A673 (cell line): Measurements from ENCODE around the gene NT5C. TPM values are rescaled to one million over a fixed set of nuclear protein-coding genes. Genes with fewer than 3 reads are reported as not detected.
"Not testable (repeated sequence)": the region's sequence is repeated elsewhere in the genome, so short reads cannot be mapped to it uniquely, and the experiment has no call there.

Source experiments
- BruUV-seq: library from RNA; stranded (reverse); fragments of 400-500 nt; replicated peaks from 2 replicates; lab custom pipeline; 2021; lab: Mats Ljungman, UMichigan
- CTCF ChIA-PET: fragments of 300-600 bp; sonication (Branson Sonifier 250); formaldehyde crosslinking; loops from one replicate; lab custom pipeline; 2022; ENCODE audit warnings: antibody characterized with exemption; lab: Charles Lee
- POLR2A ChIA-PET: fragments of 300-600 bp; sonication (Branson Sonifier 250); formaldehyde crosslinking; loops from one replicate; lab custom pipeline; 2022; ENCODE audit warnings: antibody characterized with exemption; ENCODE audit not compliant: low non-redundant PET; lab: Charles Lee
- DNase-seq: peaks from one replicate; pipeline ENCODE4 v3.0.0-alpha.2; 2015; ENCODE audit warnings: low spot score
- H3K27ac ChIP-seq: fragments of 200-600 bp; sonication (generic); 2 replicates; pipeline ENCODE4 v1.5.1; 2016; ENCODE audit warnings: mixed run types, low read depth, mild to moderate bottlenecking, mixed read lengths, antibody characterized with exemption, low read length; ENCODE audit not compliant: poor library complexity, severe bottlenecking
- H3K27me3 ChIP-seq: fragments of 200-600 bp; sonication (generic); replicated peaks from 2 replicates; pipeline ENCODE4 v1.6.1; 2017; ENCODE audit warnings: mixed run types, low read depth, mild to moderate bottlenecking, mixed read lengths, antibody characterized with exemption, low read length; ENCODE audit not compliant: insufficient read depth, poor library complexity
- H3K36me3 ChIP-seq: fragments of 200-600 bp; sonication (generic); 2 replicates; pipeline ENCODE4 v1.6.1; 2016; ENCODE audit warnings: mixed run types, mild to moderate bottlenecking, mixed read lengths, antibody characterized with exemption, low read length; ENCODE audit not compliant: insufficient read depth, poor library complexity, severe bottlenecking
- H3K4me1 ChIP-seq: fragments of 200-600 bp; sonication (generic); 2 replicates; pipeline ENCODE4 v1.6.1; 2017; ENCODE audit warnings: mixed run types, mild to moderate bottlenecking, mixed read lengths, antibody characterized with exemption, low read length; ENCODE audit not compliant: insufficient read depth, poor library complexity, severe bottlenecking
- H3K4me3 ChIP-seq: fragments of 200-600 bp; sonication (generic); 2 replicates; pipeline ENCODE4 v1.5.1; 2016; ENCODE audit warnings: low read depth, mixed run types, mild to moderate bottlenecking, mixed read lengths, low read length; ENCODE audit not compliant: poor library complexity, severe bottlenecking
- H3K9me3 ChIP-seq: fragments of 200-600 bp; sonication (generic); 2 replicates; pipeline ENCODE4 v1.6.1; 2016; ENCODE audit warnings: mixed run types, low read depth, mild to moderate bottlenecking, mixed read lengths, antibody characterized with exemption, low read length; ENCODE audit not compliant: poor library complexity, severe bottlenecking
- CTCF ChIP-seq: fragments of 300-800, 200-600 bp; sonication (generic); conservative IDR thresholded peaks from 2 replicates; pipeline ENCODE4 v1.5.1; 2017; ENCODE audit warnings: low read depth, mild to moderate bottlenecking, antibody characterized with exemption, low read length, moderate library complexity, mixed read lengths
- EZH2 ChIP-seq: fragments of 200-600 bp; sonication (generic); IDR thresholded peaks from 2 replicates; pipeline ENCODE4 v1.6.1; 2017; ENCODE audit warnings: borderline replicate concordance, low read depth, mild to moderate bottlenecking, mixed read lengths, antibody characterized with exemption, low read length; ENCODE audit not compliant: poor library complexity, severe bottlenecking
- intact Hi-C: fragments of 100-400 bp; cut with micrococcal nuclease; formaldehyde crosslinking; loops from one replicate; pipeline ENCODE4 v1.10.0; 2022; ENCODE audit not compliant: unreplicated experiment
- total RNA-seq: library from RNA; stranded (reverse); gene quantifications from 2 replicates; pipeline ENCODE4 v1.2.3, GENCODE V29; 2021

Gene NT5C
- total RNA-seq, 1 experiment from 2014 or later, result 43.3 TPM

GRCh38 chr17:75129576-75129975 lies 2.0 kb downstream of the NT5C start:
- CTCF ChIA-PET, result interaction anchor here (0.7 kb wide), 1 partner anchor 18 kb away, joined by 3 read pairs; no protein-coding TSS in a partner anchor
- intact Hi-C loops, result no loop called here
- Histone ChIP-seq H3K4me1 (peaks cover 12% of the 10 kb centered on the region), H3K9me3 (no peaks in the 10 kb centered on the region), H3K4me3 (no peak overlapping the region), H3K27ac (no peak overlapping the region), H3K27me3 (no peaks in the 10 kb centered on the region), H3K36me3 (peaks cover 9% of the 10 kb centered on the region)
- POLR2A ChIA-PET, result no interaction called here
- BruUV-seq, result no TSS peak
- DNase-seq, result no peak
- TF ChIP-seq EZH2, result no peak

GRCh38 chr17:75128694-75129505 lies 2.6 kb downstream of the NT5C start:
- ChIA-PET CTCF (no interaction called here), POLR2A (no interaction called here)
- peaks cover 12% of the 10 kb centered on the region for H3K4me1 ChIP-seq
- TF ChIP-seq EZH2, result no peak
- TF ChIP-seq CTCF, result no peak
- H3K4me3 ChIP-seq, result no peak overlapping the region
- intact Hi-C loops, result no loop called here
- BruUV-seq, result no TSS peak
- H3K27me3 ChIP-seq, result no peaks in the 10 kb centered on the region
- DNase-seq, result no peak
- peaks cover 9% of the 10 kb centered on the region for H3K36me3 ChIP-seq
- H3K27ac ChIP-seq, result no peak overlapping the region
- H3K9me3 ChIP-seq, result no peaks in the 10 kb centered on the region

GRCh38 chr17:75127936-75128335 lies 3.6 kb downstream of the NT5C start:
- peaks cover 12% of the 10 kb centered on the region for H3K4me1 ChIP-seq
- intact Hi-C loops, H3K4me3 ChIP-seq, DNase-seq, H3K9me3 ChIP-seq, H3K27ac ChIP-seq, H3K27me3 ChIP-seq, POLR2A ChIA-PET, H3K36me3 ChIP-seq, BruUV-seq: not testable (repeated sequence)
- CTCF ChIA-PET, result interaction anchor here (0.7 to 0.8 kb wide), 2 partner anchors 14 to 165 kb away, joined by 3 read pairs; no protein-coding TSS in a partner anchor

- no peak overlapping the region for H3K27ac ChIP-seq
- intact Hi-C loops, result no loop called here
- no peak for DNase-seq
- CTCF ChIA-PET, result no interaction called here
- TF ChIP-seq CTCF, result no peak
- TF ChIP-seq EZH2, result no peak
- POLR2A ChIA-PET, result interaction anchor here (0.6 kb wide), 1 partner anchor 120 kb away, joined by 3 read pairs; no protein-coding TSS in a partner anchor
- BruUV-seq, result no TSS peak
- H3K4me1 ChIP-seq, result peaks cover 11% of the 10 kb centered on the region
- H3K27me3 ChIP-seq, result no peaks in the 10 kb centered on the region
- peaks cover 9% of the 10 kb centered on the region for H3K36me3 ChIP-seq
- no peaks in the 10 kb centered on the region for H3K9me3 ChIP-seq
- H3K4me3 ChIP-seq, result no peak overlapping the region
These were observed 4.6 kb downstream of the NT5C start for GRCh38 chr17:75126954-75127353.
